C4-2B (cell line): ENCODE measurements around the gene SGMS1.

ENCODE experiments used
- CTCF ChIP-seq: fragments of 450-650 bp; conservative IDR thresholded peaks from 2 replicates; pipeline ENCODE4 v1.5.1; 2017; ENCODE audit warnings: mild to moderate bottlenecking
- ZFX ChIP-seq: fragments of 450-650 bp; IDR thresholded peaks from 2 replicates; pipeline ENCODE4 v1.6.1; 2017

GRCh38 chr10:50438049-50438936, 185.5 kb downstream of the SGMS1 start:
- TF ChIP-seq CTCF (no peak), ZFX (no peak)
